RPMI7951 (cell line): ENCODE results near the gene NXPE4. TPM values are rescaled to one million over a fixed set of nuclear protein-coding genes. Genes with fewer than 3 reads are reported as not detected.

Experiments
- DNase-seq: peaks from one replicate; pipeline ENCODE4 v3.0.0-alpha.2; 2012; ENCODE audit warnings: low read depth
- total RNA-seq: library from RNA; depleted of rRNA; stranded (reverse); fragments of >200 nt; shearing (Covaris generic); gene quantifications from 2 replicates; pipeline ENCODE4 v1.2.3, GENCODE V29; 2014; rRNA removed

Gene NXPE4
- total RNA-seq, 1 experiment from 2014 or later: not detected

- DNase-seq: no peak
Measured at GRCh38 chr11:114559425-114560310, 35.9 kb downstream of the NXPE4 start, which contains the start of gene NXPE1. Gene NXPE1 (minus strand): TSS chr11:114559881. CDS start chr11:114551201, 8,680 bp downstream.

- no peak for DNase-seq
Measured at GRCh38 chr11:114556135-114556534, 39.5 kb downstream of the NXPE4 start.

- no peak for DNase-seq
Measured at GRCh38 chr11:114553642-114554041, 41.9 kb downstream of the NXPE4 start.

GRCh38 chr11:114551060-114551459 is 44.5 kb downstream of the NXPE4 start:
- DNase-seq: no peak

- DNase-seq: no peak
Measured at GRCh38 chr11:114525682-114526081, 69.9 kb downstream of the NXPE4 start.

GRCh38 chr11:114524122-114524521 is 71.5 kb downstream of the NXPE4 start:
- DNase-seq: no peak

- no peak for DNase-seq
Measured at GRCh38 chr11:114522818-114523217, 72.8 kb downstream of the NXPE4 start.

Other genes starting within 250 kb of the NXPE4 start
- 5.0 and 6.2 TPM in 2 replicates for gene C11orf71, start 195.3 kb downstream of the NXPE4 start, total RNA-seq
- 45.5 and 53.9 TPM in 2 replicates for gene RBM7, start 195.1 kb downstream of the NXPE4 start, total RNA-seq
- gene REXO2, start 156.3 kb downstream of the NXPE4 start, total RNA-seq: 331 and 366 TPM in 2 replicates
- gene NXPE1, start 35.9 kb downstream of the NXPE4 start, total RNA-seq: not detected in 2 replicates
- 0.12 and 0.39 TPM in 2 replicates for gene NXPE2, start 82.7 kb upstream of the NXPE4 start, total RNA-seq